PC-3 (cell line): ENCODE results near the gene TPH1. TPM values are rescaled to one million over a fixed set of nuclear protein-coding genes. Genes with fewer than 3 reads are reported as not detected.

Experiments
- total RNA-seq: library from RNA; depleted of rRNA; stranded (reverse); fragments of >200 nt; gene quantifications from 2 replicates; pipeline ENCODE4 v1.2.3, GENCODE V29; 2014; rRNA removed

Gene TPH1
- total RNA-seq, 1 experiment from 2014 or later, result 0.07 TPM

Other genes with a start within 250 kb of the TPH1 start
- 13.7 and 14.0 TPM in 2 replicates for gene SERGEF, start 33.2 kb downstream of the TPH1 start, total RNA-seq
- gene SAAL1, start 59.8 kb upstream of the TPH1 start, total RNA-seq, result 21.5 and 25.4 TPM in 2 replicates
- gene MRGPRX3, start 86.3 kb upstream of the TPH1 start, total RNA-seq, result not detected in 2 replicates
- not detected in 2 replicates for gene MRGPRX4, start 126.6 kb upstream of the TPH1 start, total RNA-seq
- gene SAA4, start 190.5 kb upstream of the TPH1 start, total RNA-seq, result not detected in 2 replicates
- not detected in 2 replicates for gene SAA2, start 202.4 kb upstream of the TPH1 start, total RNA-seq
- not detected in 2 replicates for gene SAA1, start 220.0 kb upstream of the TPH1 start, total RNA-seq